ENCODE results near the gene MEGF6.

Gene MEGF6

GRCh38 chr1:3603156-3603555 lies 8.2 kb downstream of the MEGF6 start:
- no peak for TF ChIP-seq CTCF (IDR thresholded peaks at IDR 0.05; ENCODE audit: poor library complexity, severe bottlenecking)

GRCh38 chr1:3602375-3602774 lies 8.9 kb downstream of the MEGF6 start:
- DNase-seq (ENCODE audit: low spot score) (no peak), ATAC-seq (ENCODE audit: low read depth) (no peak)
- H3K9me3 ChIP-seq (ENCODE audit: severe bottlenecking), result no peaks in the 10 kb centered on the region
- no peaks in the 10 kb centered on the region for H3K36me3 ChIP-seq (ENCODE audit: low read depth)
- no peaks in the 10 kb centered on the region for H3K4me1 ChIP-seq (ENCODE audit: insufficient read depth, poor library complexity, severe bottlenecking)
- H3K4me3 ChIP-seq (ENCODE audit: severe bottlenecking), result no peak overlapping the region
- H3K27ac ChIP-seq (ENCODE audit: poor library complexity, severe bottlenecking), result no peak overlapping the region
- no peak for TF ChIP-seq CTCF (IDR thresholded peaks at IDR 0.05; ENCODE audit: poor library complexity, severe bottlenecking)
- no peaks in the 10 kb centered on the region for H3K27me3 ChIP-seq (ENCODE audit: insufficient read depth, poor library complexity, severe bottlenecking)

More at GRCh38 chr1:3603156-3603555, 8.2 kb downstream of the MEGF6 start:
- no peak overlapping the region for H3K4me3 ChIP-seq (ENCODE audit: severe bottlenecking)
- no peak overlapping the region for H3K27ac ChIP-seq (ENCODE audit: poor library complexity, severe bottlenecking)
- no peaks in the 10 kb centered on the region for H3K36me3 ChIP-seq (ENCODE audit: low read depth)
- no peaks in the 10 kb centered on the region for H3K27me3 ChIP-seq (ENCODE audit: insufficient read depth, poor library complexity, severe bottlenecking)
- ATAC-seq (ENCODE audit: low read depth), result no peak
- no peaks in the 10 kb centered on the region for H3K4me1 ChIP-seq (ENCODE audit: insufficient read depth, poor library complexity, severe bottlenecking)
- DNase-seq (ENCODE audit: low spot score), result no peak
- H3K9me3 ChIP-seq (ENCODE audit: severe bottlenecking), result no peaks in the 10 kb centered on the region

- no peaks in the 10 kb centered on the region for H3K36me3 ChIP-seq (ENCODE audit: low read depth)
- H3K9me3 ChIP-seq (ENCODE audit: severe bottlenecking), result no peaks in the 10 kb centered on the region
- H3K4me3 ChIP-seq (ENCODE audit: severe bottlenecking), result no peak overlapping the region
- ATAC-seq (ENCODE audit: low read depth) (no peak), DNase-seq (ENCODE audit: low spot score) (no peak)
- H3K27me3 ChIP-seq (ENCODE audit: insufficient read depth, poor library complexity, severe bottlenecking), result no peaks in the 10 kb centered on the region
- no peak overlapping the region for H3K27ac ChIP-seq (ENCODE audit: poor library complexity, severe bottlenecking)
- TF ChIP-seq CTCF (IDR thresholded peaks at IDR 0.05; ENCODE audit: poor library complexity, severe bottlenecking), result no peak
- H3K4me1 ChIP-seq (ENCODE audit: insufficient read depth, poor library complexity, severe bottlenecking), result no peaks in the 10 kb centered on the region
Measured at GRCh38 chr1:3601743-3602142, 9.6 kb downstream of the MEGF6 start.

GRCh38 chr1:3600354-3600753 lies 11.0 kb downstream of the MEGF6 start:
- ATAC-seq (ENCODE audit: low read depth) (no peak), DNase-seq (ENCODE audit: low spot score) (no peak)
- H3K27me3 ChIP-seq (ENCODE audit: insufficient read depth, poor library complexity, severe bottlenecking), result no peaks in the 10 kb centered on the region
- H3K4me1 ChIP-seq (ENCODE audit: insufficient read depth, poor library complexity, severe bottlenecking), result no peaks in the 10 kb centered on the region
- H3K9me3 ChIP-seq (ENCODE audit: severe bottlenecking), result no peaks in the 10 kb centered on the region
- no peak overlapping the region for H3K4me3 ChIP-seq (ENCODE audit: severe bottlenecking)
- H3K27ac ChIP-seq (ENCODE audit: poor library complexity, severe bottlenecking), result no peak overlapping the region
- H3K36me3 ChIP-seq (ENCODE audit: low read depth), result no peaks in the 10 kb centered on the region
- no peak for TF ChIP-seq CTCF (IDR thresholded peaks at IDR 0.05; ENCODE audit: poor library complexity, severe bottlenecking)

GRCh38 chr1:3599816-3600215 lies 11.5 kb downstream of the MEGF6 start:
- no peak for DNase-seq (ENCODE audit: low spot score)
- Histone ChIP-seq H3K4me3 (ENCODE audit: severe bottlenecking) (no peak overlapping the region), H3K27me3 (ENCODE audit: insufficient read depth, poor library complexity, severe bottlenecking) (no peaks in the 10 kb centered on the region)

More at GRCh38 chr1:3599816-3600215, 11.5 kb downstream of the MEGF6 start:
- H3K4me1 ChIP-seq (ENCODE audit: insufficient read depth, poor library complexity, severe bottlenecking), result no peaks in the 10 kb centered on the region
- no peak for ATAC-seq (ENCODE audit: low read depth)
- no peak for TF ChIP-seq CTCF (IDR thresholded peaks at IDR 0.05; ENCODE audit: poor library complexity, severe bottlenecking)
- H3K36me3 ChIP-seq (ENCODE audit: low read depth), result no peaks in the 10 kb centered on the region
- H3K27ac ChIP-seq (ENCODE audit: poor library complexity, severe bottlenecking), result no peak overlapping the region
- H3K9me3 ChIP-seq (ENCODE audit: severe bottlenecking), result no peaks in the 10 kb centered on the region
